DOHH2 (cell line): ENCODE data around the gene IGBP1.

Experiments
- H3F3A ChIP-seq: fragments of 200-600 bp; sonication (generic), shearing (Covaris generic); 2 replicates; pipeline ENCODE4 v1.6.0; 2016; ENCODE audit warnings: antibody characterized with exemption, mild to moderate bottlenecking; ENCODE audit not compliant: control insufficient read depth, insufficient read depth
- H3K27ac ChIP-seq: fragments of 200-600 bp; sonication (generic); 2 replicates; pipeline ENCODE4 v1.5.1; 2014; ENCODE audit warnings: low read depth, mild to moderate bottlenecking, low read length, moderate library complexity
- H3K27me3 ChIP-seq: fragments of 200-600 bp; sonication (generic); 2 replicates; pipeline ENCODE4 v1.6.1; 2014; ENCODE audit warnings: mild to moderate bottlenecking, low read length, mixed read lengths; ENCODE audit not compliant: control insufficient read depth
- H3K36me3 ChIP-seq: fragments of 200-600 bp; sonication (generic); 2 replicates; pipeline ENCODE4 v1.6.1; 2014; ENCODE audit warnings: mild to moderate bottlenecking, low read length, moderate library complexity, mixed read lengths; ENCODE audit not compliant: control insufficient read depth
- H3K4me1 ChIP-seq: fragments of 200-600 bp; sonication (generic); 2 replicates; pipeline ENCODE4 v1.6.1; 2014; ENCODE audit warnings: mild to moderate bottlenecking, low read length, mixed read lengths; ENCODE audit not compliant: control insufficient read depth
- H3K4me2 ChIP-seq: fragments of 200-600 bp; sonication (generic); 2 replicates; pipeline ENCODE4 v1.6.0; 2014; ENCODE audit warnings: mild to moderate bottlenecking, low read length, moderate library complexity
- H3K4me3 ChIP-seq: fragments of 200-600 bp; sonication (generic); 2 replicates; pipeline ENCODE4 v1.5.1; 2014; ENCODE audit warnings: mild to moderate bottlenecking, low read length, mixed read lengths
- H3K79me2 ChIP-seq: fragments of 200-600 bp; sonication (generic); 2 replicates; pipeline ENCODE4 v1.6.1; 2014; ENCODE audit warnings: mild to moderate bottlenecking, low read length, mixed read lengths; ENCODE audit not compliant: control insufficient read depth
- H3K9me2 ChIP-seq: fragments of 200-600 bp; sonication (generic); replicated peaks from 2 replicates; pipeline ENCODE4 v1.6.1; 2014; ENCODE audit warnings: mild to moderate bottlenecking, low read length, mixed read lengths; ENCODE audit not compliant: control insufficient read depth
- H3K9me3 ChIP-seq: fragments of 200-600 bp; sonication (generic); 2 replicates; pipeline ENCODE4 v1.6.1; 2014; ENCODE audit warnings: antibody characterized with exemption, low read length, mixed read lengths; ENCODE audit not compliant: control insufficient read depth, insufficient read depth
- H4K20me1 ChIP-seq: fragments of 200-600 bp; sonication (generic); 2 replicates; pipeline ENCODE4 v1.6.0; 2014; ENCODE audit warnings: low read depth, mild to moderate bottlenecking, antibody characterized with exemption, low read length, moderate library complexity; ENCODE audit not compliant: control insufficient read depth, insufficient read depth
- EZH2phosphoT487 ChIP-seq: fragments of 200-600 bp; sonication (generic); IDR thresholded peaks from 2 replicates; pipeline ENCODE4 v1.6.1; 2017; ENCODE audit warnings: borderline replicate concordance, mild to moderate bottlenecking, antibody characterized with exemption, low read length, moderate library complexity, mixed read lengths
- TF ChIP-seq, protein P1 (sequence below): fragments of 200-600 bp; sonication (generic); IDR thresholded peaks from one replicate; pipeline ENCODE4 v1.5.1; 2014; ENCODE audit warnings: antibody characterized with exemption, mild to moderate bottlenecking, low read depth, low read length; ENCODE audit not compliant: poor library complexity, severe bottlenecking

The IGBP1 gene

DNA sequence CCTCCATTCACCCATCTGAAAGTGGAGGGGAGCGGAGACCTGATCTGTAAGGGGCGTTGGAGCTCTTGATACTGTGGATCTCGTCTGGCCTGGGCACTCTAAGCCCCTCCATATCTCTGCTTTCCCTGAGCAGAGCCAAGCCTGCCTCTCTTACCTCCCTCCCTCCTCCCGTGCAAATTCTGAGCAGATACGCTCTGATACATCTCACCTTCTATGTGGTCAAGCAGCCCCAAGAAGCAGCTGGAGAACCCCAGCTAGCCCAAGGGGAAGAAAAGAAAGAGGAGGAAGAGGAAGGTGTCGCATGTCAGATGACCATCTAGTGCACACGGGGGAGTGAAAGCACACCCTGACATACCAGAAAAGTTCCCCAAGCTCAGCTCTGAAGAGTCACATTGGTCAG lies 42.1 kb downstream of the IGBP1 start:
- Histone ChIP-seq H3K36me3 (no peaks in the 10 kb centered on the region), H3K9me3 (no peaks in the 10 kb centered on the region), H3F3A (no peaks in the 10 kb centered on the region), H3K27ac (no peak overlapping the region), H3K4me1 (peaks cover 26% of the 10 kb centered on the region), H3K4me2 (no peak overlapping the region), H3K79me2 (no peaks in the 10 kb centered on the region), H4K20me1 (no peaks in the 10 kb centered on the region), H3K4me3 (no peak overlapping the region), H3K9me2 (no peaks in the 10 kb centered on the region), H3K27me3 (no peaks in the 10 kb centered on the region)
- TF ChIP-seq, protein P1, sequence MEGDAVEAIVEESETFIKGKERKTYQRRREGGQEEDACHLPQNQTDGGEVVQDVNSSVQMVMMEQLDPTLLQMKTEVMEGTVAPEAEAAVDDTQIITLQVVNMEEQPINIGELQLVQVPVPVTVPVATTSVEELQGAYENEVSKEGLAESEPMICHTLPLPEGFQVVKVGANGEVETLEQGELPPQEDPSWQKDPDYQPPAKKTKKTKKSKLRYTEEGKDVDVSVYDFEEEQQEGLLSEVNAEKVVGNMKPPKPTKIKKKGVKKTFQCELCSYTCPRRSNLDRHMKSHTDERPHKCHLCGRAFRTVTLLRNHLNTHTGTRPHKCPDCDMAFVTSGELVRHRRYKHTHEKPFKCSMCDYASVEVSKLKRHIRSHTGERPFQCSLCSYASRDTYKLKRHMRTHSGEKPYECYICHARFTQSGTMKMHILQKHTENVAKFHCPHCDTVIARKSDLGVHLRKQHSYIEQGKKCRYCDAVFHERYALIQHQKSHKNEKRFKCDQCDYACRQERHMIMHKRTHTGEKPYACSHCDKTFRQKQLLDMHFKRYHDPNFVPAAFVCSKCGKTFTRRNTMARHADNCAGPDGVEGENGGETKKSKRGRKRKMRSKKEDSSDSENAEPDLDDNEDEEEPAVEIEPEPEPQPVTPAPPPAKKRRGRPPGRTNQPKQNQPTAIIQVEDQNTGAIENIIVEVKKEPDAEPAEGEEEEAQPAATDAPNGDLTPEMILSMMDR: no peak
- no peak for TF ChIP-seq EZH2phosphoT487

DNA sequence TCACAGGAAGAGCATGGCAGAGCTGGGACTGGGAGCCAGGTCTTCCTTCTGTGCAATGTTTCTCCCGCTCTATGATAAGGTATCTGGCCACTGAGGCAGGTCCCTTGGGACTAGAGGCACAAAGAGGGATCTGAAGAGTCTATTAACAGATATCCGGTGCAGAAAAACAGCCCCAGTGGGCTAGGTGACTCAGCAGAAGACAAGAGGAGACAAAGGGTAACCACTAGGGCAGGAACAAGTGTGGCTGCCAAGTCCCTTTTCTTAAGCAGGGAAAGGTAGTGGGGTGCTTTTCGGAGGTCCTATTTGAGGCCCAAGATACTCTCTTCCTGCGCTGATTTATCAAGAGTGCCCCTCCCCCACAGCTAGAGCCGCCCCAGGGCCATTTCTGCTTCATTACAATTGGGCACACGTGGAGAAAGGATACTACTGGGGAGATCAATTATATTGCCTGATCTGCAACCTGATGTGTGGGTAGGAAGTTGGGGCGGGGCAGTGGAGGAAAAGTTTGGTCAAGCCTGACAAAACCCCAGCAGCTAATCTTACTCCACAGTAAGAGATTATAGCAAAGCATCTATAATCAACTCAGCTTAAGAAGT lies 43.8 kb downstream of the IGBP1 start, which contains the start of gene DGAT2L6:
Gene DGAT2L6, plus strand, starts transcription at position 546 of the 596 bp plus-strand sequence. CDS start 100 bp downstream, outside the sequence.
- Histone ChIP-seq H3K27ac (no peak within 1 kb of the TSS), H3F3A (no peaks in the 10 kb centered on the region), H3K36me3 (no peaks in the 10 kb centered on the region), H3K9me3 (no peaks in the 10 kb centered on the region), H3K4me1 (peaks cover 22% of the 10 kb centered on the region), H3K9me2 (no peaks in the 10 kb centered on the region), H3K27me3 (no peaks in the 10 kb centered on the region), H4K20me1 (no peaks in the 10 kb centered on the region), H3K4me2 (peak within 1 kb of the TSS; percentile 61), H3K4me3 (peak within 1 kb of the TSS; percentile 35), H3K79me2 (no peaks in the 10 kb centered on the region)
- TF ChIP-seq EZH2phosphoT487: no peak
- TF ChIP-seq, protein P1: no peak

DNA sequence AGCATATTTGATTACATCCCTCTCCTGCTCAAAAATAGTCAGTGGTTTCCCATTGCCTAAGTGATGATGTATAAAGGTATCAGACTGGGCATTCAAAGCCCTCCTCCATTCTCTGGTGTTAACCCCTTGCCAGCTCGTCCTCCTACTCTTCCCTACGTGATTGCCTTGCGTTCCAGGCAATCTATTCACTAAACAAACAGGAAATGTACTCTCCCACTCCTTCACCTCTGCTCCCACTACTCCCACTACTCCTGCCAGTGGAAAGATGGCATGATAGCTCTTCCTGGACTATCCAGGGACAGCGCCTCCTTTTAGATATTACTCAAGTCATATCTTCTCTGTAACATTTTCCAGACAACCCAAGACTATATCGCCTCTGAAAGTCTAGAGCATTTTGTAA lies 49.8 kb downstream of the IGBP1 start:
- no peaks in the 10 kb centered on the region for H3K79me2 ChIP-seq
- H3K4me2 ChIP-seq: no peak overlapping the region
- H3F3A ChIP-seq: no peaks in the 10 kb centered on the region
- TF ChIP-seq, protein P1: no peak
- TF ChIP-seq EZH2phosphoT487: no peak
- no peaks in the 10 kb centered on the region for H3K4me1 ChIP-seq
- no peaks in the 10 kb centered on the region for H3K36me3 ChIP-seq
- H3K4me3 ChIP-seq: no peak overlapping the region
- no peaks in the 10 kb centered on the region for H4K20me1 ChIP-seq
- H3K27me3 ChIP-seq: no peaks in the 10 kb centered on the region
- no peak overlapping the region for H3K27ac ChIP-seq
- no peaks in the 10 kb centered on the region for H3K9me2 ChIP-seq
- H3K9me3 ChIP-seq: no peaks in the 10 kb centered on the region
